H1 (cell line): Measurements from ENCODE around the gene MEGF11. TPM values are rescaled to one million over a fixed set of nuclear protein-coding genes. Genes with fewer than 3 reads are reported as not detected.

Experiments used
- EP300 ChIP-seq, 2 experiments: IDR thresholded peaks; 1 replicate in 1 of 2; 2 replicates in 1 of 2; pipeline ENCODE4 v1.6.1; 2011 to 2012; ENCODE audit warnings: low read depth in 2 of 2, low read length in 2 of 2, mild to moderate bottlenecking in 2 of 2, borderline replicate concordance in 1 of 2, inconsistent platforms in 1 of 2, moderate library complexity in 1 of 2
- RAD21 ChIP-seq, 2 experiments: IDR thresholded peaks in 1 of 2; conservative IDR thresholded peaks in 1 of 2; 2 replicates each; pipeline ENCODE4 v1.6.1; 2011; ENCODE audit warnings: low read depth in 2 of 2, low read length in 2 of 2, improper control_type of control experiment in 1 of 2, inconsistent platforms in 1 of 2, mild to moderate bottlenecking in 1 of 2, moderate library complexity in 1 of 2
- polyA plus RNA-seq, 7 experiments: library from polyadenylated mRNA; depleted of rRNA in 3 of 7; stranded (reverse) in 5 of 7; unstranded in 2 of 7; fragments of >200 nt in 5 of 7; fragments of 200-250 nt in 2 of 7; gene quantifications; 1 replicate in 5 of 7; 2 replicates in 1 of 7; 4 replicates in 1 of 7; pipeline versions ENCODE4 v1.2.1 to v1.2.3, GENCODE V29; 2011 to 2013; ENCODE audit warnings: missing spikeins in 2 of 7, mixed read lengths in 2 of 7
- total RNA-seq: library from RNA; stranded (reverse); fragmentation: NEBNext Ultra II Directional; extraction: Animal tissue kit (Norgen Biotek cat#: 25700); gene quantifications from 2 replicates; pipeline ENCODE4 v1.2.1, GENCODE V29; 2021

Gene MEGF11
- total and polyA plus RNA-seq, 2 of the 8 experiments (the other 6 are each of a cell fraction or from before 2014, with no cell fraction given): 4.4 to 4.8 TPM

DNA sequence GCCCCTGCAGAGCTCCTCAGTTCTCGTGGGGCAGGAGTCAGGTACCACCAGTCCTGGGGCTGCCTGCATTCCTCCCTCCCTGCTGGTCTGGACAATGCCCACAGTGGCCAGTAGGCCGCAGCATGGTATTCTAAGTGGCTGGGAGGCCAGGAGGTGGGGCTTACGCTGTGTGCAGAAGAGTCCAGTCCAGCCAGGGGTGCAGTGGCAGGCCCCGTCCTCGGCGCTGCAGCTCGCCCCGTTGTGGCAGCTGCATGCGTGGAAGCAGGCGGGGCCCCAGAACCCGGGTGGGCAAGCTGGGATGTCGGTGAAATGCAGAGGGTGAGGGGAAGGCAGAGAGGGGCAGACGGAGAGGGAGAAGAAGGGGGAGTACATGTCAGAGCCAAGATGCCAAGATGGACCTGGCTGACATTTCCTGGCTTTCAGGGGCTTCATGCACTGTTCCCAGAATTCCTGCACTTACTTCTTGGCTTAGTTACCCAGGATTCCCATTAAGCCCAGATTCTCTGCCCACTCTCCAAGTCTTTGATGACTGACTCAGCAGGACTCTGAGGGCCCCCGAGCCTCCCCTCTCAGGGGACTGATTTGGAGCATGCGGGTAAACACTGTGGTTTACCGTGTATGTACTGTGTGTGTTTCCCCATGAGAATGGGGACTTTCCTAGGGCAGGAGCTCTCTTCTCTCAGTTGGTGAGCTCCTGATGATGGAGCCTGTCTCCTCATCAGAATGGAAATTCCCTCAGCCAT is 336.7 kb downstream of the MEGF11 start (continued):
- TF ChIP-seq EP300 (IDR thresholded peaks at IDR 0.05; ENCODE audit: borderline replicate concordance in 1 of 2, low read depth in 2 of 2, low read length in 2 of 2): 0 out of 3 replicates have a peak, but pooled peaks of 1 of the 2 experiments have one; percentile 22
- peak; percentile 91 to 98 for TF ChIP-seq RAD21 (IDR thresholded peaks at IDR 0.05 in 1 of 2, conservative IDR thresholded peaks at IDR 0.05 in 1 of 2; ENCODE audit: low read depth in 2 of 2, low read length in 2 of 2)
- TF ChIP-seq, all 59 proteins: peak for 7
